Mammary epithelial cell (primary cell): ENCODE data around the gene COL18A1.

Experiments
- EZH2 ChIP-seq: IDR thresholded peaks from 2 replicates; pipeline ENCODE4 v1.6.1; 2012; ENCODE audit warnings: low read length, inconsistent platforms, borderline replicate concordance
- TF ChIP-seq, protein P1 (sequence below), 2 donors: IDR thresholded peaks in 1 of 2; conservative IDR thresholded peaks in 1 of 2; 2 replicates each; pipeline ENCODE4 v1.5.1; 2011 to 2012; ENCODE audit warnings: inconsistent platforms in 2 of 2, low read length in 2 of 2, mild to moderate bottlenecking in 2 of 2, control low read depth in 1 of 2, low read depth in 1 of 2; ENCODE audit not compliant: insufficient read depth in 1 of 2; ENCODE audit errors: extremely low read depth in 1 of 2

DNA sequence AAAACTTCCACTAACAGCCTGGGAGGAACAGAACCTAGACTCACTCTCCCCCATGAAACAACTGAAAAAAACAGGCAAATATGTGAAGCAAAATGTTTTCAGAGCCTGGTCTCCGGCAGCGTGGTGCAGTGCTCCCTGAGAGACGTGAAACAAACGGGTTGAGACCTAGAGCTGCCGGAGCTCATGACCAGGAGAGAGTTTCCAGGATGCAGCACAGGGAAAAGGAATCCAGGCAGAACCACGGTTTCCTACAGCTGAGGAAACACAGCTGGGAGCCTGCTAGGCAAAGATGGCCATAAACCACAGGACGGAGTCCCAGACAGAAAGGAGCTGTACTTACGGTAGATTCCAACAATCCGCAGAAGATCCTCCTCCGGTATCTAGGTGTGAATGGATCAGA, 157.4 kb downstream of the COL18A1 start:
- TF ChIP-seq, protein P1, sequence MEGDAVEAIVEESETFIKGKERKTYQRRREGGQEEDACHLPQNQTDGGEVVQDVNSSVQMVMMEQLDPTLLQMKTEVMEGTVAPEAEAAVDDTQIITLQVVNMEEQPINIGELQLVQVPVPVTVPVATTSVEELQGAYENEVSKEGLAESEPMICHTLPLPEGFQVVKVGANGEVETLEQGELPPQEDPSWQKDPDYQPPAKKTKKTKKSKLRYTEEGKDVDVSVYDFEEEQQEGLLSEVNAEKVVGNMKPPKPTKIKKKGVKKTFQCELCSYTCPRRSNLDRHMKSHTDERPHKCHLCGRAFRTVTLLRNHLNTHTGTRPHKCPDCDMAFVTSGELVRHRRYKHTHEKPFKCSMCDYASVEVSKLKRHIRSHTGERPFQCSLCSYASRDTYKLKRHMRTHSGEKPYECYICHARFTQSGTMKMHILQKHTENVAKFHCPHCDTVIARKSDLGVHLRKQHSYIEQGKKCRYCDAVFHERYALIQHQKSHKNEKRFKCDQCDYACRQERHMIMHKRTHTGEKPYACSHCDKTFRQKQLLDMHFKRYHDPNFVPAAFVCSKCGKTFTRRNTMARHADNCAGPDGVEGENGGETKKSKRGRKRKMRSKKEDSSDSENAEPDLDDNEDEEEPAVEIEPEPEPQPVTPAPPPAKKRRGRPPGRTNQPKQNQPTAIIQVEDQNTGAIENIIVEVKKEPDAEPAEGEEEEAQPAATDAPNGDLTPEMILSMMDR (conservative IDR thresholded peaks at IDR 0.05 in 1 of 2, IDR thresholded peaks at IDR 0.05 in 1 of 2; ENCODE audit: extremely low read depth in 1 of 2, insufficient read depth in 1 of 2, low read depth in 1 of 2, low read length in 2 of 2): no peak
- TF ChIP-seq EZH2: no peak
